ENCODE results near the gene TBCB.

DNA sequence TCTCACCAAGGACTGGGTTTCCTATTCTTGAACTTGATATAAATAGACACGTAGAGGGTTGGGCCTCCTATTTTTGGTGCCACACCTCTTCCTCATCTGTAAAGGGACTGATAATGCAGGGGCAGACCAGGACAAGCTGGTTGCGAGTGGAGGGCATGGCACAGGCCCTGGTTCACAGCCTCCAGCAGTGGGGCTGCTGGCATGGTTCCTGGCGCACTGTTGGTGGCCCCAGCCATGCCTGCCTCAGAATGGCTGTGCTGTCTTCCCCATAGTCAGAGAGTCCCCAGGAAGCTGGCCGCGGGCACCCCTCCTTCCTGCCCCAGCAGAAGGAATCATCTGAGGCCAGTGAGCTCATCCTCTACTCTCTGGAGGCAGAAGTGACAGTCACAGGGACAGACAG lies 14.8 kb upstream of the TBCB start:
- TF ChIP-seq CTCF (IDR thresholded peaks at IDR 0.05) (no peak), RFX5 (IDR thresholded peaks at IDR 0.05; ENCODE audit: low read length) (no peak), POLR2AphosphoS5 (IDR thresholded peaks at IDR 0.05; ENCODE audit: low read depth, low read length) (no peak)
- TF ChIP-seq, protein P1, sequence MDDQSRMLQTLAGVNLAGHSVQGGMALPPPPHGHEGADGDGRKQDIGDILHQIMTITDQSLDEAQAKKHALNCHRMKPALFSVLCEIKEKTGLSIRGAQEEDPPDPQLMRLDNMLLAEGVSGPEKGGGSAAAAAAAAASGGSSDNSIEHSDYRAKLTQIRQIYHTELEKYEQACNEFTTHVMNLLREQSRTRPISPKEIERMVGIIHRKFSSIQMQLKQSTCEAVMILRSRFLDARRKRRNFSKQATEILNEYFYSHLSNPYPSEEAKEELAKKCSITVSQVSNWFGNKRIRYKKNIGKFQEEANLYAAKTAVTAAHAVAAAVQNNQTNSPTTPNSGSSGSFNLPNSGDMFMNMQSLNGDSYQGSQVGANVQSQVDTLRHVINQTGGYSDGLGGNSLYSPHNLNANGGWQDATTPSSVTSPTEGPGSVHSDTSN (IDR thresholded peaks at IDR 0.05) = no peak
